Stimulated activated CD8-positive, alpha-beta memory T cell treated with anti-CD3 and anti-CD28 coated beads, Interleukin-15, amount 100 ng/mL, for 48 hours (primary cell): ENCODE results near the gene PRKN.

Experiments used
- DNase-seq, 2 donors: peaks; one replicate each; pipeline ENCODE4 v3.0.0-alpha.2; 2020; ENCODE audit warnings: low read depth in 2 of 2

Gene PRKN

DNA sequence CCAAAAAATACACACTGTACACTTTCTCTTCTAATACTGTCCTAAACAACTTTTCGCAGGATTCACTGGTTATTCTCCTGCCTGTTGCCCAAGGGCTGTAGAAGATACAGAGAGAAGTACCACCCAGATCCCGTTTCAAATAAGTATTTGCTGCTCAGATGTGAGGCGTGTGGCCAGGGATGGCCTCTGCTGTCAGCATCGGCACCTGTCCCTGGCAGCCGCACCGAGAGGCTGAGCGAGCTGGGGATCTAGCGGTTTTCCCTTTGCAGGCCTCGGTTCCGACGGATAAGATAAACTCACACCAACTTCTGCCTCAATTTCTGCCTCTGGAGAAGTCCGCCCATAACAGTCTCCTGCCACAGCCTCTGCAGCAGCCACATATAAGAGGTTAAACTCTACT is 768.5 kb downstream of the PRKN start:
- DNase-seq: no peak

DNA sequence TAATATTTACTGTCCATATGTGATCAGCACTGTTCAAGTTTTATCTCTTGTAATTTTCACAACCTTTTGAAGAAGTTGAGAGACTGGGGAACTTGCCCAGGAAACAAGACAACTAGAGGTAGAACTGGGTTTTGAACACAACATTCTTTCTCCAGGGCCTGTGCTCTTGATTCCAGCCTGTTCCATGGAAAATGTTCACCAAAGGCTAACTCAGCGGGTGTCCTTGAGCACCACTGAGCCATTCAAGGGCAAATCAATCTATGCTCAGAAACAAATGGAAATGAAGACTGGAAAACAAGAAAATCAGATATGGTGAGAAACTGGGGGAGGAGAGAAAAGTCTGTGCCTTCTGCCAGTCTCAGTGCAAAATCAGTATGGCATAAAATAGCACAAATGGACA is 771.5 kb downstream of the PRKN start:
- DNase-seq: no peak

DNA sequence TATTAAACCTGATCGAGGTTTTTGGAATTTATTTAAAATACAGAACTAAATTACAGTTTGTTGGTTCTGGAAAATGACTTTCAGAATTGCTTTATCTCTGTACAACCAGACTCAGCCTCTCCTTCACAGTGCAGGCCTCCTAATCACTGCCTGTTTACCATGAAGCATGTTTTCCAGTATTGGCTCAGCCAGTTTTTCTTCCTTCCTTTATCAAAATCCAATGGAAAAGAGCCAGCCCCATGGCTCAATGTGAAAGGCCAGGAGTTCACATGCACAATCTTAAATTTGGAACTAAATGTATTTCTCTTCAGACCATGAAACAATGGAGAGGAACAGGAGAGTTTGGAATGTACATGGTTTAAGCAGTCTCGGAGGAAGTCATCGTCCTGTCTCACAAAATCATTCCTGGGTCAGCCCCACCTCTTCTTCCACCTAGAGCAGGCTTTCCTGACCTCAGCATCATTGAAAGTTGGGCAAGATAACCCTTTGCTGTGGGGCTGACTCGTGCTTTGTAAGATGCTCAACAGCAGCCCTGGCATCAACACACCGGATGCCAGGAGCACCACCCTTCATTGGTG is 772.8 kb downstream of the PRKN start:
- no peak for DNase-seq

DNA sequence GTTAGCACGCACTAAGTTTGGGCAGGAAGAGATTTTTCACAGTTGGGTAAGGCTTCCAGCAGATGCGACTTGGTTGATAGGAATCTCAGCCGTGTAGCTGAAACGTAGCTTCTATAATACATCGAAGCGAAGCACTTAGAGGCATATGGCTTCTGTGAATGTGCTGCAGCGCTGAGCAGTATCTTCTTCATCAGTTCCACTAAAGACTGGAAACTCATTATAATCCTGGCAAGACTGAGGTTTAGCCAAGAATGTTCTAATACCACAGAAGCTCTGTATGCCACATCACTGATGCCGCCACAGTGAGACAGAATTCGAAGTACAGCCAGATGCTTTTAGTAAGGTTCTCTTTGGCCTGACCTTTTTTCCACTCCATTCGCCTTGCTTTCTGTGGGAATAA is 773.5 kb downstream of the PRKN start:
- no peak for DNase-seq

DNA sequence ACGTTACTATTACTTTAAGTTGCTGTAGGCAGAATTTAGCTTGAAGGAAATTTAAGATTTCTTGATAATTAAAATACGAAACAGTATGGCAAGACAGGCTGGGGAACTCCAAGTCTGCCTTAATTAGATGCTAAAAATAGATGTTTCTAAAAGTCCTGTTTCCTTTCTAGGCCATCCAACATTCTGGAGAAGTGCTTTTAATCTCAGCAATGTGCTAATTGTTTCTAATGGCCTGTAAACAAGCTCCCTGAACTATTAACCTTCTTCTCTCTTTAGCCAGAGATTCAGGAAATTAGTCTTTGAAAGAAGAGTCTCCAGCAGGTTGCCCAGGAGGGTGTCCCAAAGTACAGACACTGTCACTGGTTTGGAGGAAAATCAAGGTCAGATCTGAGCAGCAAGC is 776.4 kb downstream of the PRKN start:
- no peak for DNase-seq

DNA sequence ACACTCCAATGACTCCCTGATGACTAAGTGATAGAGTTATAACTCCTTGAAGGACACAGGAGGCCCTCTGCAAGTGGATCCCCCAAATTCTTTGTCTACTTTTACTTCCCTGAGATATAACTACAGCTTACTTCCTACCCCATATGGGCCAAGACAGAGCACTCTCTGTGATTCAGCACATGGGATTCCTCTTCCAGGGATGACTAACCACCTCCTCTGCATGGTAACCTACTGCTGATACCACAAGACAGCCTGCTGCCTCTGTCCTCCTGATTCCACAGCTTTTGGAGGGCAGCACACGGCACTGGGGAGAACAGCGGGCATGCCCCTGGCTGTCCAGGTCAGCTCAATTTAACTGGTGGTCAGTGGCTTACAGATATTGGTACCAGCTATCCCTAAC is 778.0 kb downstream of the PRKN start:
- DNase-seq: no peak

DNA sequence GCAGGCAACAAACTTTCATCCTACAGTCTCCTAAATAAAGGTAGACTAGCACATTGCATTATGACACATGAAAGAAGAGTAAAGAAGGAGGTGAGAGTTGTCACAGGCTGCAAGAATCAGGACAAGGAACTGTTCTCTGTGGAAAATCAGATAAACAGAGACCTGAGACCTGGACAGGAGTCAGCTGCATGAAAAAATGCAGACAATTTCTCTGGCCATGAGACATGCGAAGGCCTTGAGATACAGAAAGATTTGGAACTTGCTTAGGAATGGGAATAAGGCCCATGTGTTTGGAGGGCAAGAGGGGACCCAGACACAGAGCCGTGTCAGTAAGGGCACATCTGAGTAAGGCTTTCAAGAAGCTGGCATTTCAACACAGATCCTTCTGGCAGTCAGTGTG is 779.1 kb downstream of the PRKN start:
- DNase-seq: no peak

DNA sequence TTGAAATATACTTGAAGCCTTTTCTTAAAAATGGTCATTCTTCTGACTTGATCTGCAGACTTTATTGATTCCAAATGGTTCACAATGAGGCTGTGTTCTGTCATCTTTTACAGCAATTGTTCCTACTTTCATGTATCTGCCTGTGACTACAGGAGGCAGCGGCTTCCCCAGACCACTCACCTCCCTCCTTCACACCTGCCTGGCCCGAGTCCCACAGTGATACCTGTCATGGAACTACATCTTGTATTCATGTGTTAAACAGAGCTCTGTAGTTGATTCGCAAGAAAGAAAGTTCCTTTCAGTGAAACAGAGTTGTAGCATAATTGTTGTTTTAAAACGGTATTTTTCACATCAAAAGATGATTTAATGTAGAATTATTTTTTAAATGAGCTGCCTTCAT is 780.2 kb downstream of the PRKN start:
- no peak for DNase-seq

DNA sequence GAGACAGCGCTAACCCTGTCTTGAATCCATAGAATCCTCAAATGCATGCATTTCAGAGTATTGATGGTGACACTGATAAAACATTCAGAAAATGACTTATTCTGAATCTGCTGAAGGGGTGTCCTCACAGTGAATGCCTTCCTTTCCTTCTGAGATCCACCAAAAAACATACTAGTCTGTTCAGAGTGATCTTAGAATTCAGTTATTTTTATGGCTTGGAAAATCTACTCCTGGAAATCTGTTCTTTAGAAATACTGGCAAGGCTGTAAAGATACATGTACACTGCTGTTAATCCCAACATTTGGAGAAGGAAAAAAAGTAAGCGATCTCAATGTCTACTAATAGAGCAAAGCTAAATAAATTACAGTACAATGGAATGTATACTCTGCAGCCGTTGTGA is 781.1 kb downstream of the PRKN start:
- DNase-seq: no peak

DNA sequence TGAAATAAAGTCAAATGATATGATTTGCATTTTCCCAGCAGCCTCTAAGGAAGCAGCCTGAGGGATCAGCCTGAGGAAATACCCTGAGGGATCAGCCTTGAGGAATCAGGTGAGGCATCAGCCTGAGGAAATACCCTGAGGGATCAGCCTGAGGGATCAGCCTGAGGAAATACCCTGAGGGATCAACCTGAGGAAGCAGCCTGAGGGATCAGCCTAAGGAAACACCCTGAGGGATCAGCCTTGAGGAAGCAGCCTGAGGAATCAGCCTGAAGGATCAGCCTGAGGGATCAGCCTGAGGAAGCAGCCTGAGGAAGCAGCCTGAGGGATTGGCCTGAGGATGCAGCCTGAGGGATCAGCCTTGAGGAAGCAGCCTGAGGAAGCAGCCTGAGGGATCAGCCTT is 784.0 kb downstream of the PRKN start:
- no peak for DNase-seq

DNA sequence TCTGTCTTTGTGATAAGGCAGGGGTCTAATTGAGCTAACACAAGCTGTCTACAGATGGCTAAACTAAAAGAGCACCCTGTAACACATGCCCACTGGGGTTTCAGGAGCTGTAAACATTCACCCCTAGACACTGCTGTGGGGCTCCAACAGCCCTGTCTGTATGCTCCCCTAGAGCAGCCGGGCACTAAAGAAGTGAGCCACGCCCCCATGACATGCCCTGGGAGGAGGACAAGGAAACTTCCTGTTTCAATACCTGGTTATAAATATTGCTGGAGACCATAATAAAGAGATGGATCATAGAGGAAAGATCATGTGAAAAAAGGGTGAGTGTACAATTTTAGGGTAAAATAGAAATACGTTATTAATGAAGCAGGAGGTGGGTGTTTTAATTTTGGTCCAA is 786.0 kb downstream of the PRKN start:
- no peak for DNase-seq

DNA sequence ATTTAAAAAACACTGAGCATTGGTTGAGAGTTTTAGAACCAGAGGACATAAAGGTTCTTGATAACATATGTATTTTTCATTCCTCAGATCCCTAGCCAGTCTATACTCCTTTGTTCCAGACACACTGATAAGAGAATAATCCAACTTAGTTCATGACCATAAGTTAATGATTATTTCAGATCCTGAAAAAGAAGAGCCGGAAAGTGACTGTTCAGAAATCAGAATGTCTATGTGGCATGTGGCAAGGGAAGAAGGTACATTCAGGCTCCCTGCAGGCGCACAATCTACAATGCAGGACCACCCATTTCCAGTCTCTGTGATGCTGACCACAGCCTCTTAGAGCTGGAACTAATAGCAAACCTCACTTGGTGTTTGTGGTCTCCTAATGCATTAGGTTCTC is 787.0 kb downstream of the PRKN start:
- DNase-seq: no peak

DNA sequence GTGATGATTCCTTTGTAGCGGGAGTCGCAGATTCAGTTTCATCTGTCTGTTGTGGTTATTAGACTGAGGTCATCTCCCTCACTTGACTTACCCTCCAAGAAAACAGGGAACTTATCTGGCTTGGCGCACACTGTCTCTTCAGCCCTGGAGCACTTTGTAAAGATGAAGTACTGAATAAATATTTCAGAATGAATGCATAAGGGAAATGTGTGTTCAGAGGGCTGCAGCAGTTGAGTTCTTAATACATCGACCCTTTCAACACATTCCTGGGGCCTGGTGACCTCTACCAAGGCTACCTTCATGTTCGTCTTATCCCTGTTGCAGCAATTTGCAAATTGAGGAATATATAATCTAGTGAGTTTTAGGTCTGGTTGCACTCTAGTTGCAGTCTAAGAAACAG is 801.2 kb downstream of the PRKN start:
- no peak for DNase-seq

DNA sequence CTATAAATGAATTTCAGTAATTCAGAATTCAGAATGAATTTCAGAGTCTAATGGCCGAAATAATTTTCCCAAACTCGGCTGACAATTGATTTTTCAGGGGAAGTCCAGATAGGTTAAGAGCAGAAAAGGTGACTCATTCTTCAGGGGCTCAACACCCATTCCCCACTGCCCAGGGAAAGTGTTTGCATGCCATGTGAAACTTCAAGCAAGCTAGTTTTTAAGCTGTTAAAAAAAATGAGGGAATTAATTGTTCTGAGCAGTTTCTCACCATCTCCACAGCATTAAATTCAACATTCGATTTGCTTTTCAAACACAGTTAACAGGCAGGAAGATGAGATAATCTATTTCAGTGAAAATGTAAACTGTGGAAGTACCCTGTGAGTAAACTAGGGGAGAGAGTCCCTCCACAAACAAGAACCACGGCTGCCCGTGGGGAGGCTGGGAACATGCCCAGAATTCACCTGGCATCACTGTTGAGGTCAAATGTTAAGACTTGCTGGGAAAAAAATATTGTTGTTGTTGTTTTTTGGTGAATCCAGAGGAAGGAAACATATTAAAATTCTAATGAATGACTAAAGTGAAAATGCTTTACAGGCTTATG is 803.0 kb downstream of the PRKN start:
- no peak for DNase-seq

DNA sequence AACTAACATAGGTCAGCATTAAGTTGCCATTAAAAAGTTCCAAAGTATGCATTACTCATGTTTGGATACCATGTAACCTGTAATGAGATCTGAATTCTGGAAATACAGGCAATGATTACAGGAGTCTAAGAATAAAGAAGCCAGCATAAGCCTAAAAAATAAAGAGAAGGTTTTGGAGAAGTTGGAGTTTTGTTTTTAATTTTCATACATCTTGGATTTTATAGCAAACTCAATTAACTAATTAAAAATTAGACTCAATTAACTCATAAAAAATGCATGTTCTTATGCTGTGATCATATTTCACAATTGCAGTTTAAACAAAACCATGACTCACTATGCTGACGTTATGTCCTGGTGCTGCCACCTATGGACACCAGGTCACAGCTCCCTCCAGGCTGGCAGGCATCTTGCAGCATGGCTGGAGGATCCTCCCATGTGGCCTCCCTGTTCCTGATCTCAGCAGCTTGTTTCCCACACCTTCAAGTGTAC is 804.9 kb downstream of the PRKN start:
- no peak for DNase-seq

DNA sequence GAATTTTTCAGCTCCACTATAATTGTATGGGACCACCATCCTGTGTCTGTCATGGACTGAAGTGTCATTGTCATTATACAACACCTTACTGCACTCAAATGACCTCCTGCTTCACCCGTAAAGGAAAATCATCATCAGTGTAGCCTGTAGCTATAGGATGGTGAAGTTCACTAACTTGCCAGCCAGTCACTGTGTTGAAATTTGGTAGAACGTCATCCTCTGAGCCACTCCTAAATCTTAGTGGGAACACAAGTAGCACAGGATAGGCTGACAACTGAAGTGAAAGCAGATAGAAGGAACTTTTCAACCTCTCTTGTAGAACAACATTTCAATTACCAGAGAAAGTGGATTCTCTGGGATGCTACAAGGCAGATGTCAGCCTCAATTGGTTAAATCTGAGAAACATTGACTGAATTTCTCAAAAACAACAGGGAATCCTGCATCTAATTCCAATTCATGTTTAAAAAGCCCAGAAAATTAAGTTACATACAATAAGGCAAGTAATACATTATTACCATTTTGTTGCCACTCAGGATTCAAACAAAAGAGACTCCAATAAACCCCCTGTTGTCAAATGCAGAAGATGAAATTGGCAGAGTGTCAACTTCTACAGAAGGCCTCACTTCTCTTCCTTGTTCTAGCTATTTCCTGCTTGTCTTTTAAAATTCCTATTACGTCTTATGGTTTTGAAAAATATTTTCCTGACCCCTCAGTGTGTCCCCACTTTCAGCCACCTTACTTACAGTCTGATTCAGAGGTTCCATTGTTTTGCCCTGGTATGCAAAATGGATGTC is 805.8 kb downstream of the PRKN start:
- no peak for DNase-seq

DNA sequence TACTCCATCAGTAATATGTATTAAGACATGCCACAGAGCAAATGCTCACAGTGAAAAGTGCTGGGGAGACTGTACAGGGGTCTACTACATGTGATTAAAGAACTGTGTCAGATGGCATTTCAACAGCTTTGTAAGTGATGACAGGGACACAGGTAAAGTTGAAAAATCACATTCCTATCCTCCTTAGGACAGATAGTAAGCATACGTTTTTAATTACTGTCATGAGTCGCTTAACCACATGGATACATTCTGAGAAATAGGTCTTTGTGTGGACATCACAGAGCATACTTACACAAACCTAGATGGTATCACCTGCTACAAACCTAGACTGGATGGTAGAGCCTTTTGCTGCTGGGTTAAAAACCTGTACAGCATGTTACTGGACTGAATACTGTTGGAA is 807.9 kb downstream of the PRKN start:
- no peak for DNase-seq

DNA sequence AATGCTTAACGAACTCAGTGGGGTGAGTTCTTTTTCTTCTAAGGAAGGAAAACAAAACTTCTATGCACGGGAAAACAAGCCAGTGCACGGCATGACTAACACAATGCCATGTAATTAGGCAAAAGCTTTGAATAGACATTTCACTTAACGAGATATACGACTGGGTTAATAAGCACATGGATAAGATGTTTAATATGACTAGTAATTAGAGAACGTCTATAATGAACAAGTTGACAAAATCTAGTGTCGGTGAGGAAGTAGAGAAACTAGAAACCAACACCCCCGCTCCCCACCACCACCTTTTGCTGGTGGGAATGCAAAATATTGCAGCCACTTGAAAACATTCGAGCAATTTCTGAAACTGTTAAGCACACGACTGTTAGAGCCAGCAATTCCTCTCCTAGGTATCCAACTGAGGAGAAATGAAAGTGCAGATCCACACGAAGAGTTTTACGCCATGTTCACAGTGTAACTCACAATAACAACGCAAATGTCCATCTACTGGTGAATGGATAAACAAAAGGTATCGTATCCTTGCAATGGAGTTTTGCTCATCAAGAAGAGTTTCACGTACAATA is 808.8 kb downstream of the PRKN start:
- DNase-seq: no peak

DNA sequence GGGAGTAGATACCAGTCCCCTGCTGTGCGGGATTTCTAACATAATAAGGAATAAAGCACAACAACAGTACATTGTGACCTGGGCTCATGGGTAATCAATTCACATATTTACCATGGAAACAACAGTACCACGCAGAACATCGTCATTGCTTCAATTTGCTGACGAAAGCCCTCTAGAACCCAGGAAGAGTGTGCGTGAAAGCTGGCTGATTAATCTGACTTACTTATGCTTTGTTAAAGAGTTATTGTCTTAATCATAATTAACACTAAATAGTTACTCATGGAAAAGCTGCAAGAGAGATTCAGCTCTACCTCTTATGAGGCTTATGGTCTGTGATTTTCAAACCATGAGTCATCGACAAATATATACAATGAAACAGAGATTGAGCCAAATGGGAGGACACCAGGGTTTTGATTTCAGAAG is 809.4 kb downstream of the PRKN start:
- DNase-seq: no peak

DNA sequence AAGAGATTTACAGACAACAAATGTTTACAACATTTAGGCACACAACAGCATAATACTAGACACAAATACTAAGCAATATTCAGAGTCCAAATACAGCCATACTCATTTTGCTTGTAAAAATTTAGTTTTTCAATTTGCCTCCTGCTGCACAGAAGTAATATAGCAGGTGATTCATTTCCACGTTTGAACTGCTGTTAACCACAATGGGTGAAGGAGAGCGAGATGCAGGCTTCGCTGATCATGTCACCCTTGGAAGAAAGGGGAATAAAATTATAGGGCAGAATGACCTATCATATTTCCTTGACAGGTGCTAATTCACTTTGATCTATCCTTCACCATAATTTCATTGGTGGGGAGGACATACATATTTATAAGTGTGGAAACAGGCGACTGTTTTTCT is 809.9 kb downstream of the PRKN start:
- DNase-seq: no peak

DNA sequence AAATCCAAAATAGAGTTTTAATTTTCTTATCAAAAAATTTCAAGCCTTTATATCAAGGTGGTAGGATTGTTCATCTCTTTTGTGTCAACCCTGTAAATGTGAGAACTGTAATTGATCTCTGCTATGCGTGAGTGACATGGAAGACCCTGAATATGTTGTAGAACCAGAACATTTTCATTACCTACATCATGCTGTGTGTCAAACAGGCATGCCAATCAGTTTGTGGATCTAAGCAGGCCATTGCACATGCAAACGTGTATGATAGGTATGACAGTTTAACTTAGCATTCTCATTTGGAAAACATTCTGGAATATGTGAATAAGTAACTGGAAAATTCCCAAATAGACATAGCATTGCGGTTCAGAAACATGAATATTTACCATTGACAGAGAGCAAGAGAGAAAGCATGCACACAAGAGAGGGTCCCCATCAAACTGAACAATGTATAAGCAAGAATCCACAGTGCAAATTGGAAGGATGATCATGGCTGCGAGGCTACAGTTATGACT is 812.1 kb downstream of the PRKN start:
- DNase-seq: no peak

DNA sequence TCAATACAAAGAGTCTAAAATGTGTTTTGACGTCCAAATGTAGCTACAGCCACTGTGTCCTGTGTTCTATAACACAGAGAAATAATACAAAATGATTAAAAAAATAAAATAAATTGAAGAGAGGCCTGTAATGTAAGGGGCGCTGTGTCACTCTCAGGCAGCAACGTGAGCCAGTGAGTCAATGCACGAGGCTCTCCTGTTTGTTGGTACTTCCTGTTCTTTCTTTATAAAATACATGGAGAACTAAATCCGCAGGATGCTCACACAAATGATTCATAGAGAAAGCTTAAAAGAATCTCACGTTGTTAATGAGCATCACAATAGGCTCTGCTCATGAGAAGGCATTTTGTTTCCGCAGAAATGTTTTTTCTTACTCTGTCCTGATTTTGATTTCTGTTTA is 818.7 kb downstream of the PRKN start:
- DNase-seq: no peak

DNA sequence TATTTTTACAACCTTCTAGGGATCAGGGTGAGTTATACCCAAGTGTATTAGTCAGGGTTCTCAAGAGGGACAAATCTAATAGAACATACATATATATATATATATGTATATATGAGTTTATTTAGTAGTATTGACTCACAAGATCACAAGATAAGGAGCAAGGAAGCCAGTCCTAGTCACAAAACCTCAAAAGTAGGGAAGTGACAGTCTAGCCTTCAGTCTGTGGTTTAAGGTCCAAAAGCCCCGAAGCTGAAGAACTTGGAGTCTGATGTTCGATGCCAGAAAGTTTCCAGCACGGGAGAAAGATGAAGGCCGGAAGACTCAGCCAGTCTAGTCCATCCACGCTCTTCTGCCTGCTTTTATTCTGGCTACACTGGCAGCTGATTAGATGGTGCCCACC is 821.0 kb downstream of the PRKN start:
- DNase-seq: no peak
